Neural progenitor cell (in vitro differentiated cells): ENCODE data around the gene COX6B1.
"Not testable (repeated sequence)": the region's sequence is repeated elsewhere in the genome, so short reads cannot be mapped to it uniquely, and the experiment has no call there.

ENCODE experiments used
- CTCF ChIP-seq: fragments of 200-600 bp; sonication (generic); IDR thresholded peaks from 2 replicates; pipeline ENCODE4 v1.5.1; 2017; ENCODE audit warnings: antibody characterized with exemption, mild to moderate bottlenecking
- EZH2 ChIP-seq: fragments of 200-600 bp; sonication (generic); IDR thresholded peaks from 2 replicates; pipeline ENCODE4 v1.6.1; 2017; ENCODE audit warnings: antibody characterized with exemption, mild to moderate bottlenecking, moderate library complexity

DNA sequence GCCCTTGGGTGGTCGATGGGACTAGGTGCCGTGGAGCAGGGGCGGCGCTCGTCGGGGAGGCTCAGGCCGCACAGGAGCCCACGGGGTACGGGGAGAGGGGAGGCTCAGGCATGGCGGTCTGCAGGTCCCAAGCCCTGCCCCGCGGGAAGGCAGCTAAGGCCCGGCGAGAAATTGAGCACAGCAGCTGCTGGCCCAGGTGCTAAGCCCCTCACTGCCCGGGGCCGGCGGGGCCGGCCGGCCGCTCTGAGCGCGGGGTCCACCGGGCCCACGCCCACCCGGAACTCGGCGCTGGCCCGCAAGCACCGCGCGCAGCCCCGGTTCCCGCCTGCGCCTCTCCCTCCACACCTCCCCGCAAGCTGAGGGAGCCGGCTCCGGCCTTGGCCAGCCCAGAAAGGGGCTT is 43.0 kb downstream of the COX6B1 start:
- TF ChIP-seq CTCF, EZH2: not testable (repeated sequence)
